Thyroid gland (tissue), 4 donors: ENCODE data around the gene RTL1. TPM values are rescaled to one million over a fixed set of nuclear protein-coding genes. Genes with fewer than 3 reads are reported as not detected.

Experiments used
- DNase-seq, 2 donors: peaks; one replicate each; pipeline ENCODE4 v3.0.0-alpha.2; 2019
- H3K27ac ChIP-seq, 3 donors: fragments of 200-600 bp; sonication (generic); 1 replicate in 2 of 3; 2 replicates in 1 of 3; pipeline ENCODE4 v1.5.1; 2016 to 2019; ENCODE audit warnings: mild to moderate bottlenecking in 1 of 3, moderate library complexity in 1 of 3
- H3K27me3 ChIP-seq: fragments of 200-600 bp; sonication (generic); one replicate; pipeline ENCODE4 v1.5.1; 2019
- H3K36me3 ChIP-seq, 2 donors: fragments of 200-600 bp; sonication (generic); one replicate each; pipeline ENCODE4 v1.5.1; 2016 to 2019
- H3K4me1 ChIP-seq, 2 donors: fragments of 200-600 bp; sonication (generic); one replicate each; pipeline ENCODE4 v1.5.1; 2017 to 2019
- H3K4me3 ChIP-seq, 3 donors: fragments of 200-600 bp; sonication (generic); replicated peaks in 1 of 3; 1 replicate in 2 of 3; 2 replicates in 1 of 3; pipeline ENCODE4 v1.5.1; 2016; ENCODE audit warnings: mild to moderate bottlenecking in 1 of 3
- H3K9me3 ChIP-seq: fragments of 200-600 bp; sonication (generic); one replicate; pipeline ENCODE4 v1.5.1; 2017
- CTCF ChIP-seq, 6 experiments: fragments of 200-600 bp in 3 of 6; fragments of 450-650 bp in 3 of 6; sonication (generic) in 3 of 6; IDR thresholded peaks; one replicate each; pipeline ENCODE4 v1.5.1; 2016 to 2019; ENCODE audit warnings: antibody characterized with exemption in 6 of 6, mild to moderate bottlenecking in 2 of 6, inconsistent platforms in 1 of 6, moderate library complexity in 1 of 6
- POLR2A ChIP-seq, 2 donors: fragments of 450-650 bp; IDR thresholded peaks; one replicate each; pipeline ENCODE4 v1.6.1; 2017; ENCODE audit warnings: antibody characterized with exemption in 2 of 2, mild to moderate bottlenecking in 2 of 2, moderate library complexity in 1 of 2
- WGBS, 2 donors: methylation state at CpG; one replicate each; pipeline ENCODE4 v1.1.5; 2017; 5-methylcytosine and 5-hydroxymethylcytosine counted together
- intact Hi-C: fragments of 100-400 bp; cut with DNase I; formaldehyde crosslinking; loops from one replicate; pipeline ENCODE4 v1.15.1; 2023
- total RNA-seq, 4 donors: library from RNA; depleted of rRNA; stranded (reverse); fragments of >200 nt; gene quantifications; one replicate each; pipeline ENCODE4 v1.2.3, GENCODE V29; 2016

RTL1 gene
- total RNA-seq, 4 donors from 2014 or later = not detected

- intact Hi-C loops = no loop called here
- Histone ChIP-seq H3K36me3 (no peaks in the 10 kb centered on the region), H3K4me1 (no peaks in the 10 kb centered on the region), H3K27me3 (no peaks in the 10 kb centered on the region), H3K27ac (no peak overlapping the region), H3K9me3 (no peaks in the 10 kb centered on the region), H3K4me3 (no peak overlapping the region)
- TF ChIP-seq POLR2A (IDR thresholded peaks at IDR 0.05) (no peak), CTCF (IDR thresholded peaks at IDR 0.05) (no peak)
- 88 to 90% methylated on average over 23 to 26 of the region's 26 CpGs for WGBS, 2 donors
- DNase-seq = no peak
Observed at GRCh38 chr14:100836941-100837804, 66.3 kb downstream of the RTL1 start.

DNA sequence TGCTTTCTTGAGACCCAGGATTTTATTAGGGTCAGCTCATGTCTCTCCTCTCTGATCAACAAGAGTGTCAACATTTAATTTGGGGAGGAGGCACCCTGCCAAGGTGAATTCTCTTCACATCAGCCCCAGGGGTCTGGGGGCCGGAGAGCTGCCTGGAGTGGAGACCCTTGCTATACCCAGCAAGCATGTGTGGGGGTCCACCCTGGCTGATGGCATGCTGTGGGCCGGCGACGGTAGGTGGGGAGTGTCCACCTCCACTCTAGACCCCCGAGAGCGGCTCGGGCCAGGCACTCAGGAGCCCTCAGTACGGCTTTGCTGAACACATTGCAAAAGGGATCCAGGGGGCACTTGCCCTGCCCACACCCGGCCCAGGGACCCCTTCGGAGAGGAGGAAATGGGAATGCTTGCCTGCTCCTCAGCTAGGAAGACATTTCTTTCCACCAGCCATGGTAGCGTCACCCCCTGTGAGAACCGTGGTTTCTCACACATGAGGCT, 67.2 kb downstream of the RTL1 start:
- TF ChIP-seq POLR2A (IDR thresholded peaks at IDR 0.05) (no peak), CTCF (IDR thresholded peaks at IDR 0.05) (no peak)
- Histone ChIP-seq H3K27ac (no peak overlapping the region), H3K4me1 (no peaks in the 10 kb centered on the region), H3K27me3 (no peaks in the 10 kb centered on the region), H3K36me3 (no peaks in the 10 kb centered on the region), H3K9me3 (no peaks in the 10 kb centered on the region), H3K4me3 (no peak overlapping the region)
- intact Hi-C loops = no loop called here
- no peak for DNase-seq
- 89 to 91% methylated on average over 11 to 12 of the region's 12 CpGs for WGBS, 2 donors

- Histone ChIP-seq H3K4me1 (no peaks in the 10 kb centered on the region), H3K27me3 (no peaks in the 10 kb centered on the region), H3K4me3 (no peak overlapping the region), H3K27ac (no peak overlapping the region), H3K9me3 (no peaks in the 10 kb centered on the region), H3K36me3 (no peaks in the 10 kb centered on the region)
- intact Hi-C loops = no loop called here
- TF ChIP-seq CTCF (IDR thresholded peaks at IDR 0.05) (no peak), POLR2A (IDR thresholded peaks at IDR 0.05) (no peak)
- no peak for DNase-seq
- WGBS, 2 donors = 89 to 90% methylated on average over 24 of the region's 24 CpGs
Observed at GRCh38 chr14:100835548-100836310, 67.8 kb downstream of the RTL1 start.

DNA sequence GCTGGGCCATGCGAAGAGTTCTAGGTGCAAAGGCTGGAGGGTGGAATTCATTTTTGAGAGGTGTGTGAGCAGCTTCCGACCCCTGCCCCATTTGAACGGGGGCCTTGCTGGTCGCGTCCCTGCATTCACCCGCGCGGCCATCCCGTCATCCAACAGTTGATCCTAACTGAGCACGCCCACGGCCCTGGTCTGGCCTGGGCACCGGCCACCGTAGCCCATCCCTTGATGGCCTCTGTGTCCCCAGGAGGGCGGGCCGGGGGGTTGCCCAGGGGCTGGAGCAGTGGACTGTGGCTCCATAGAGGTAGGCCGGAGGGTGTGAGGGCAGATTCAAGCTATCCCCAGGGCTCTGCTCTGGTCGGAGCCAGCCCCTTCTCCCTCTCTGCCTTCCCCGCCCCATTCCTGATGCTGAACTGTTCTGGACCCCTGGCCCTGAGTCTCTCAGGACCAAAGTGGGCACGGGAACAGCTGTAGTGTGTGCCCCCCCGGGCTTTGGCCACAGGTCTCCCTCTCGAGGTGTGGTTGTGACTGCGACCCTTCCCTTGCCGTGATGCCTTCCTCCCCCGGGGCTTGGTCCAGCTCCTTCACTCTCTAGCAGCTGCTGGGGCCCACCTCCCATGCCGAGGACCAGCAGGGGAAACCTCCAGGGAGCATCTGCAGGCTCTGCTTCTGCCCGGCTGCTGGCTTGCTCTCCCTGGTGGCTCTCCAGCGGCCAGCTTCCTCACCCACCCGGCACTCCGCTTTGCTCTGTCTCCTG, 68.6 kb downstream of the RTL1 start:
- H3K27me3 ChIP-seq = no peaks in the 10 kb centered on the region
- TF ChIP-seq CTCF (IDR thresholded peaks at IDR 0.05) (no peak), POLR2A (IDR thresholded peaks at IDR 0.05) (no peak)
- intact Hi-C loops = no loop called here
- H3K27ac ChIP-seq = no peak overlapping the region
- no peaks in the 10 kb centered on the region for H3K9me3 ChIP-seq
- DNase-seq = no peak
- H3K4me1 ChIP-seq = no peaks in the 10 kb centered on the region
- no peaks in the 10 kb centered on the region for H3K36me3 ChIP-seq
- whole genome bisulfite sequencing, 2 donors = 72 to 82% methylated on average over 15 to 29 of the region's 29 CpGs
- no peak overlapping the region for H3K4me3 ChIP-seq
